GM18505 (cell line): ENCODE data around the gene PCSK7.
"Not testable (repeated sequence)": the region's sequence is repeated elsewhere in the genome, so short reads cannot be mapped to it uniquely, and the experiment has no call there.

Experiments used
- ATAC-seq: cut with Tn5 transposase; IDR thresholded peaks from one replicate; pipeline ENCODE4 v1.9.1; 2021; ENCODE audit not compliant: unreplicated experiment
- POLR2A ChIP-seq: IDR thresholded peaks from 4 replicates; pipeline ENCODE4 v1.6.1; 2011; ENCODE audit warnings: borderline replicate concordance; ENCODE audit not compliant: insufficient read depth, insufficient read length; ENCODE audit errors: extremely low read depth

Gene PCSK7

GRCh38 chr11:117214404-117215110 is 17.3 kb downstream of the PCSK7 start:
- TF ChIP-seq POLR2A = no peak
- no peak for ATAC-seq

GRCh38 chr11:117212697-117213355 is 19.0 kb downstream of the PCSK7 start:
- no peak for ATAC-seq
- TF ChIP-seq POLR2A = no peak

DNA sequence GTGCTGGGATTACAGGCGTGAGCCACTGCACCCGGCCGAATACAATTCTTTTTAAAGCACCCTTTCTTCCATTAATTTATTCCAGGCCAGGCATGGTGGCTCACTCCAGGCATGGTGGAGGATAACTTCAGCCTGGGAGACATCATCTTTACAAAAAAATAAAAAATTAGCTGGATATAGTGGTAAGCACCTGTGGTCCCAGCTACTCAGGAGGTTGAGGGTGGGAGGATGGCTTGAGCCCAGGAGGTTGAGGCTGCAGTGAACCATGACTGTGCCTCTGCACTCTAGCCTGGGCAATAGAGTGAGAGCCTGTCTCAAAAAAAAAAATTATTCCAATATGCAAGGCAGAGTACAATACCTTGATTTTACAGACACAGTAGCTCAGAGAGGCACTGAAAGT is 21.3 kb downstream of the PCSK7 start:
- TF ChIP-seq POLR2A = no peak
- no peak for ATAC-seq

DNA sequence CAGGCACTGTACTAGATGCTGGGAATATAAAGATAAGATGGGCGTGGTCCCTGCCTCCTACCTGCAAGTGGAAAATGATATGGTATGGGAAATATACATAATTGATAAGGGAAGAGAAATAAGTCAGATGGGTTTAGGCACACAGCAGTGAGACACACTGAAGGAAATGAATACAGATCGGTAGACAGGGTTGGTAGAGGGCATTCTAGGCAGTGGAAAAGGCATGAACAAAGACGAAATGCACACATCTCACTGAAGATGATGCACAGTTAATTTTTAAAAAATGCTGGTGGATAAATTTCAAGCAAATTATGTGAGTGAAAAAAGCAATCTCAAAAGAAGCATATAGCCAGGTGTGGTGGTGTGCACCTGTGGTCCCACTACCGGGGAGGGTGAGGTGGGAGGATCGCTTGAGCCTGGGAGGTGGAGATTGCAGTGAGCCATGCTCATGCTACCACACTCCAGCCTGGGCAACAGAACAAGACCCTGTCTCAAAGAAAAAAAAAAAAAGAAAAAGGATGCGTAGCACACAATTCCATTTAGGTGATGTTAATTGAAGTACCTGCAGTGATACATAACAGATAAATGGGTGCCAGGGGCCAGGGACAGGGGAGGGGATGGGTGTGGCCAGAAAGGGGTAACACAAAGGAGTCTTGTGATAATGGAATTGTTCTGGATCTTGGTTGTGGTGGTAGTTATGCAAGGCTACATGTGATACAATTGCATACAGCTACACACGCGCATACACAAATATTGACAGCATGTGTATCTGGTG is 22.3 kb downstream of the PCSK7 start:
- ATAC-seq = not testable (repeated sequence)

DNA sequence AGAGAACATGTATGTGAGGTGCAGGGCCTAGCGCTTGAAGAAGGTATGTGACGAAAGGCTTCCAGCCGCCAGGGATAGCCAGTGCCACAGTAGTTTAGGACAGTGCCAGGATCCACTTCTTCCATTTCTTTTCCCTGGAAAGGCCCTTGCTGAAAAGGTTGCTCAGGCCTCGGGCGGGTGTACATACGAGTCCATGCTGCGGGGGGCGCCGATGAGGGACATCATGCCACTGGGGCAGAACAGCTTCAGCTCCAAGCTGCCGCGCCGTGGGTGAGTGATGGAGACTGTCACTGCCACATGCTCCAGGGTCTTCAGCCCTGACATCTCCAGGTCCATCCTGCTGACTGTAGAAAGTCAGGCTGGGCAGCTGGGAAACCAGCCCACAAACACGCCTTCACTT is 23.2 kb downstream of the PCSK7 start:
- not testable (repeated sequence) for ATAC-seq

- ATAC-seq = not testable (repeated sequence)
Measured at GRCh38 chr11:117207481-117207880, 24.4 kb downstream of the PCSK7 start.

DNA sequence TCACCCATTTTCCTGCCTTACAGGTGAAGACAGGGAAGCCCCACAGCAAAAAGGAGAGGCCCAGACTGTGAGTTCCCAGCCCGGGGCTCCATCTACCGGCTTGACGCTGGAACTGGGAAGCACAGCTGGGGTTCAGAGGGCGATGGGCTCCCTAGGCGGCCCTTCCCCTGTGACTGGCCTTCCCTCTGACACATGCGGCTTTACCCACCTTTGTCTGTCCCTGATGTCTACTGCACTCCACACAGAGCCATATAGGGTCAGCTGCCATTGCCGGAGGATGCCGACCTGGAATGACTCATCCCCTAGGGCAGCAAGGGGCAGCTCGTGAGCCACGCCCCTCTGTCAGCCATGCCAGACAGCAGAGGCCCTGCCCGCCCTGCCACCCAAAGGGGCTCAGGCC is 25.0 kb downstream of the PCSK7 start:
- ATAC-seq = not testable (repeated sequence)

DNA sequence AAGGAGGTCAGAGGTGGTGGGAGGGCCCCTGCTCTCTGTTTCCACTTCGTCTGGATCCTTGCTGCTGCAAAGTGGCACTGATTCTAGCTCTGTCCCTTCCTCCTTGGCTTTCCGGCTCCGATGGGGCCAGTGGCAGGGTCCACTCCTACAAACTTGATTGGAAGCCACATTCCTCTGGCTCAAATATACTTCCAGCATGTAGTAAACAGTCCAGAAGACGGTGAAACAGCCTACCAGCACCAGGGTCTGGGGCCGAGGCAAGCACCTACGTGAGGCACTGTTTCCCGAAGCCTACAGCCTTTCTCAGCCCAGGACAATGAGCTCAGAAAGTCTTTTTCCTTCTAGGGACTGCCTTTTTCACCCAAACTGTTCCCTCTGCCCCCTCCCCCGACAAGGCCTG is 25.8 kb downstream of the PCSK7 start:
- not testable (repeated sequence) for ATAC-seq

GRCh38 chr11:117205211-117205818 is 26.6 kb downstream of the PCSK7 start:
- ATAC-seq = no peak
- no peak for TF ChIP-seq POLR2A

- no peak for ATAC-seq
Measured at GRCh38 chr11:117204283-117205080, 27.4 kb downstream of the PCSK7 start.

GRCh38 chr11:117203069-117203407 is 28.8 kb downstream of the PCSK7 start:
- no peak for ATAC-seq
- TF ChIP-seq POLR2A = no peak

More at GRCh38 chr11:117204283-117205080, 27.4 kb downstream of the PCSK7 start:
- TF ChIP-seq POLR2A = no peak

GRCh38 chr11:117202386-117203068 is 29.3 kb downstream of the PCSK7 start:
- ATAC-seq = no peak
- no peak for TF ChIP-seq POLR2A
